ENCODE results near the gene FARSB.

The FARSB gene

GRCh38 chr2:222538535-222538934, 117.4 kb downstream of the FARSB start:
- Histone ChIP-seq H3K9me3 (ENCODE audit: insufficient read depth, low read length) (no peaks in the 10 kb centered on the region), H3K27me3 (ENCODE audit: low read depth, low read length) (no peaks in the 10 kb centered on the region), H3K79me2 (ENCODE audit: low read length) (no peaks in the 10 kb centered on the region), H3K27ac (ENCODE audit: low read length) (no peak overlapping the region), H3K4me3 (ENCODE audit: low read length) (no peak overlapping the region), H3K4me2 (ENCODE audit: low read length) (peak overlapping the region; percentile 30; the same call in 1 of the 2 replicates), H4K20me1 (ENCODE audit: insufficient read depth, low read length) (no peaks in the 10 kb centered on the region), H3K4me1 (ENCODE audit: low read length) (peaks cover 15% of the 10 kb centered on the region), H3K36me3 (replicated peaks; ENCODE audit: low read depth, low read length) (no peaks in the 10 kb centered on the region), H2AFZ (ENCODE audit: low read depth, low read length) (no peak overlapping the region), H3K9ac (ENCODE audit: low read length) (no peak overlapping the region)
- TF ChIP-seq EZH2phosphoT487 (IDR thresholded peaks at IDR 0.05; ENCODE audit: low read depth) (no peak), CTCF (IDR thresholded peaks at IDR 0.05; ENCODE audit: low read depth, low read length) (no peak)

GRCh38 chr2:222535477-222535876, 120.4 kb downstream of the FARSB start:
- no peaks in the 10 kb centered on the region for H3K79me2 ChIP-seq (ENCODE audit: low read length)
- no peaks in the 10 kb centered on the region for H4K20me1 ChIP-seq (ENCODE audit: insufficient read depth, low read length)
- no peak for TF ChIP-seq CTCF (IDR thresholded peaks at IDR 0.05; ENCODE audit: low read depth, low read length)

GRCh38 chr2:222532315-222532714, 123.6 kb downstream of the FARSB start:
- no peak overlapping the region for H3K27ac ChIP-seq (ENCODE audit: low read length)
- H3K79me2 ChIP-seq (ENCODE audit: low read length): no peaks in the 10 kb centered on the region
- H3K4me1 ChIP-seq (ENCODE audit: low read length): no peaks in the 10 kb centered on the region
- H3K9ac ChIP-seq (ENCODE audit: low read length): no peak overlapping the region
- H2AFZ ChIP-seq (ENCODE audit: low read depth, low read length): no peak overlapping the region
- H3K4me2 ChIP-seq (ENCODE audit: low read length): no peak overlapping the region
- H3K4me3 ChIP-seq (ENCODE audit: low read length): no peak overlapping the region
- H4K20me1 ChIP-seq (ENCODE audit: insufficient read depth, low read length): no peaks in the 10 kb centered on the region
- TF ChIP-seq CTCF (IDR thresholded peaks at IDR 0.05; ENCODE audit: low read depth, low read length): no peak
- TF ChIP-seq EZH2phosphoT487 (IDR thresholded peaks at IDR 0.05; ENCODE audit: low read depth): no peak
- H3K27me3 ChIP-seq (ENCODE audit: low read depth, low read length): no peaks in the 10 kb centered on the region
- no peaks in the 10 kb centered on the region for H3K9me3 ChIP-seq (ENCODE audit: insufficient read depth, low read length)
- H3K36me3 ChIP-seq (replicated peaks; ENCODE audit: low read depth, low read length): no peaks in the 10 kb centered on the region

More at GRCh38 chr2:222535477-222535876, 120.4 kb downstream of the FARSB start:
- Histone ChIP-seq H3K27me3 (ENCODE audit: low read depth, low read length) (no peaks in the 10 kb centered on the region), H3K9ac (ENCODE audit: low read length) (no peak overlapping the region), H2AFZ (ENCODE audit: low read depth, low read length) (no peak overlapping the region), H3K27ac (ENCODE audit: low read length) (no peak overlapping the region), H3K9me3 (ENCODE audit: insufficient read depth, low read length) (no peaks in the 10 kb centered on the region), H3K4me1 (ENCODE audit: low read length) (peaks cover 15% of the 10 kb centered on the region), H3K36me3 (replicated peaks; ENCODE audit: low read depth, low read length) (no peaks in the 10 kb centered on the region), H3K4me3 (ENCODE audit: low read length) (no peak overlapping the region), H3K4me2 (ENCODE audit: low read length) (no peak overlapping the region)

- Histone ChIP-seq H3K4me3 (ENCODE audit: low read length) (no peak overlapping the region), H3K4me1 (ENCODE audit: low read length) (0 out of 2 replicates have a peak, but pooled peaks cover 3% of the 10 kb centered on the region), H3K27me3 (ENCODE audit: low read depth, low read length) (no peaks in the 10 kb centered on the region), H3K9ac (ENCODE audit: low read length) (no peak overlapping the region), H2AFZ (ENCODE audit: low read depth, low read length) (no peak overlapping the region), H3K9me3 (ENCODE audit: insufficient read depth, low read length) (no peaks in the 10 kb centered on the region), H3K36me3 (replicated peaks; ENCODE audit: low read depth, low read length) (no peaks in the 10 kb centered on the region), H3K4me2 (ENCODE audit: low read length) (no peak overlapping the region), H4K20me1 (ENCODE audit: insufficient read depth, low read length) (no peaks in the 10 kb centered on the region), H3K79me2 (ENCODE audit: low read length) (no peaks in the 10 kb centered on the region), H3K27ac (ENCODE audit: low read length) (no peak overlapping the region)
- no peak for TF ChIP-seq CTCF (IDR thresholded peaks at IDR 0.05; ENCODE audit: low read depth, low read length)
- no peak for TF ChIP-seq EZH2phosphoT487 (IDR thresholded peaks at IDR 0.05; ENCODE audit: low read depth)
Measured at GRCh38 chr2:222526480-222527277, 129.2 kb downstream of the FARSB start.
